ENCODE data around the gene NMNAT3.

Gene NMNAT3

DNA sequence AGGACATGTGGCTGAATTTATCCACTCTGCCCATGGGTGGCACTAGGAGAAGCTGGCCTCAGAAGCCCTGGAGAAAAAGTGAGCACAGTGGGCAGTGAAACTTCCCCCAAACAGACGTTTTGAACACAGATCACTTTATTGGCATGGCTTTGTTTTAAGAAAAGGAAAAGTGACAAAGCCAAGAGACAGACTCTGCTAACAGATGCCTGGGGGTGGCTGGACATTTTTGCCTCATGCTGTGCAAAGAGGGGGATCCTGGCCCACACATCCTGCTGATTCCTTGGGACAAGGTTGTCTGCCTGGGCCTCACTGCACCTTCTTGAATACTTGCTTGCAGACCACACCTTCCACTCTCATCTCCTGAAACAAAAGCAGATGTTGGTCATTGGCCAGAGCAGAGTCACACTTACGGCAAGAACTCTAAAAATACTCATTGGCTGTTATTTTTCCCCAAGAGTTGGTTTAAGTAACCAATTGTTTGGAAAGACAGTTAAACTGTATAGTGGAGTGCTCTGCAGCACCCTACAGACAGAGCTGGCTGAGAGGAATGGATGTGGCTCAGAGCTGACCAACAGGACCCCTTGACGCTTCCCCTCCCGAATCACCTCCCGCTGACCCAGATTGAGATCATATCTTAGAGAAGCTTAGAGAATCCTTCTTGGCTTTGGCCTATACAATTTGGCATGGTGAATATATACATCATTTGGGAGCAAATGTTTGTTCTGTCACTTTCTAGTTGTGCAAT, 160.3 kb downstream of the NMNAT3 start:
- Histone ChIP-seq H3K4me1 (ENCODE audit: control extremely low read depth in 1 of 4, control insufficient read depth in 4 of 4, insufficient read depth in 4 of 4, low read length in 3 of 4) (no peaks in the 10 kb centered on the region), H3K36me3 (ENCODE audit: control insufficient read depth in 4 of 4, insufficient read depth in 4 of 4, low read length in 3 of 4) (no peaks in the 10 kb centered on the region), H3K4me3 (ENCODE audit: control insufficient read depth in 1 of 7, extremely low read depth in 1 of 7, insufficient read depth in 4 of 7, low read depth in 2 of 7, low read length in 6 of 7) (no peak overlapping the region), H3K9me3 (ENCODE audit: control extremely low read depth in 1 of 5, control insufficient read depth in 4 of 5, insufficient read depth in 2 of 5, low read depth in 1 of 5, low read length in 4 of 5) (no peaks in the 10 kb centered on the region), H3K27me3 (replicated peaks in 2 of 5; ENCODE audit: control insufficient read depth in 4 of 5, insufficient read depth in 5 of 5, low read length in 4 of 5) (peaks cover 0 to 2% (median 0%) of the 10 kb centered on the region in 5 experiments), H3K27ac (ENCODE audit: insufficient read depth in 1 of 2, low read depth in 1 of 2, low read length in 2 of 2, poor library complexity in 1 of 2, severe bottlenecking in 2 of 2) (no peak overlapping the region)
- CTCF ChIA-PET, result no interaction called here
- WGBS (ENCODE audit: insufficient coverage), result 100% methylated on average over 4 of the region's 5 CpGs
- no peak for DNase-seq
- POLR2A ChIA-PET, result interaction anchor here (0.6 kb wide), 1 partner anchor 207 kb away, joined by 4 read pairs; no protein-coding TSS in a partner anchor

DNA sequence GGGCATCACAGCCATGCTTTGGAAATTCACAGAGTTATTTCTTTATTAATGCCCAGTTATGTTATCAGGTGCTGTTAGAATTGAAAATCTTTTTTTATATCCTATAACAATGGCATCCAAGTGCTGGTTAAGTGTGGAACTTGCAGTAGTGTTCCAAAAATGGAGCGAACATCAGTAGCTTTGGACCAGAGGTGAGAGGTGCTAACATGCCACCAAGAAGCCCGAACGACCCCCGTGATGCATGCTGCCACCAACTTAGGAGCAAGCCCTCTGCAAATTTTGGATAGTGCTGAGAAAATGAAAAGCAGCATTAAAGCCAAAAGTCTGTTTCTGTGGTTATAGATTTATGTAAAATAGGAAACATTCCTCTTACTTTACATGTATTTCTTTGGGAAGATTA, 163.0 kb downstream of the NMNAT3 start:
- Histone ChIP-seq H3K9me3 (ENCODE audit: control extremely low read depth in 1 of 5, control insufficient read depth in 4 of 5, insufficient read depth in 2 of 5, low read depth in 1 of 5, low read length in 4 of 5) (no peaks in the 10 kb centered on the region), H3K27me3 (replicated peaks in 2 of 5; ENCODE audit: control insufficient read depth in 4 of 5, insufficient read depth in 5 of 5, low read length in 4 of 5) (peaks cover 0 to 2% (median 0%) of the 10 kb centered on the region in 5 experiments), H3K27ac (ENCODE audit: insufficient read depth in 1 of 2, low read depth in 1 of 2, low read length in 2 of 2, poor library complexity in 1 of 2, severe bottlenecking in 2 of 2) (no peak overlapping the region), H3K4me1 (ENCODE audit: control extremely low read depth in 1 of 4, control insufficient read depth in 4 of 4, insufficient read depth in 4 of 4, low read length in 3 of 4) (no peaks in the 10 kb centered on the region), H3K4me3 (ENCODE audit: control insufficient read depth in 1 of 7, extremely low read depth in 1 of 7, insufficient read depth in 4 of 7, low read depth in 2 of 7, low read length in 6 of 7) (no peak overlapping the region), H3K36me3 (ENCODE audit: control insufficient read depth in 4 of 4, insufficient read depth in 4 of 4, low read length in 3 of 4) (no peaks in the 10 kb centered on the region)
- POLR2A ChIA-PET, result no interaction called here
- CTCF ChIA-PET, result no interaction called here
- DNase-seq, result no peak
- WGBS (ENCODE audit: insufficient coverage), result 94% methylated on average over 4 of the region's 4 CpGs

Data from common myeloid progenitor, CD34-positive (primary cell).